GM18517 (cell line): ENCODE measurements around the gene SLAIN1.

ENCODE experiments used
- ATAC-seq: cut with Tn5 transposase; IDR thresholded peaks from one replicate; pipeline ENCODE4 v1.9.1; 2021; ENCODE audit warnings: mild to moderate bottlenecking, moderate library complexity; ENCODE audit not compliant: unreplicated experiment

Gene SLAIN1

GRCh38 chr13:77749344-77749880, 51.9 kb downstream of the SLAIN1 start:
- no peak for ATAC-seq

GRCh38 chr13:77751513-77752456, 54.3 kb downstream of the SLAIN1 start:
- peak; percentile 84 for ATAC-seq

GRCh38 chr13:77752512-77753069, 55.1 kb downstream of the SLAIN1 start:
- ATAC-seq = no peak

- ATAC-seq = no peak
Observed at GRCh38 chr13:77760893-77761292, 63.4 kb downstream of the SLAIN1 start.

GRCh38 chr13:77767413-77767812, 69.9 kb downstream of the SLAIN1 start:
- ATAC-seq = no peak

GRCh38 chr13:77774181-77774580, 76.7 kb downstream of the SLAIN1 start:
- ATAC-seq = no peak

- ATAC-seq = no peak
Observed at GRCh38 chr13:77776704-77777103, 79.2 kb downstream of the SLAIN1 start.

GRCh38 chr13:77779552-77780272, 82.2 kb downstream of the SLAIN1 start:
- peak; percentile 71 for ATAC-seq

- ATAC-seq = no peak
Observed at GRCh38 chr13:77781808-77782207, 84.3 kb downstream of the SLAIN1 start.

- no peak for ATAC-seq
Observed at GRCh38 chr13:77784515-77784914, 87.0 kb downstream of the SLAIN1 start.

- ATAC-seq = no peak
Observed at GRCh38 chr13:77786695-77787287, 89.3 kb downstream of the SLAIN1 start.

GRCh38 chr13:77789376-77789775, 91.9 kb downstream of the SLAIN1 start:
- ATAC-seq = no peak

- no peak for ATAC-seq
Observed at GRCh38 chr13:77800219-77800618, 102.7 kb downstream of the SLAIN1 start.

GRCh38 chr13:77806518-77806917, 109.0 kb downstream of the SLAIN1 start:
- ATAC-seq = no peak

GRCh38 chr13:77807431-77808135, 110.1 kb downstream of the SLAIN1 start:
- no peak for ATAC-seq

GRCh38 chr13:77810430-77810829, 112.9 kb downstream of the SLAIN1 start:
- ATAC-seq = peak; percentile 88

GRCh38 chr13:77810878-77811277, 113.4 kb downstream of the SLAIN1 start:
- ATAC-seq = no peak

- ATAC-seq = no peak
Observed at GRCh38 chr13:77811381-77811780, 113.9 kb downstream of the SLAIN1 start.

- ATAC-seq = no peak
Observed at GRCh38 chr13:77811981-77812380, 114.5 kb downstream of the SLAIN1 start.
